22Rv1 (cell line): Measurements from ENCODE around the gene PTPRC.

Experiments
- CTCF ChIP-seq: fragments of 450-650 bp; IDR thresholded peaks from 2 replicates; pipeline ENCODE4 v1.5.1; 2017; ENCODE audit warnings: mild to moderate bottlenecking
- ZFX ChIP-seq: fragments of 450-650 bp; IDR thresholded peaks from 2 replicates; pipeline ENCODE4 v1.6.1; 2017; ENCODE audit warnings: antibody characterized with exemption, borderline replicate concordance

- TF ChIP-seq CTCF (no peak), ZFX (no peak)
These were observed 9.2 kb upstream of the PTPRC start for GRCh38 chr1:198629610-198630009.
